Fibroblast of skin of abdomen (primary cell): ENCODE data around the gene CAMSAP1. TPM values are rescaled to one million over a fixed set of nuclear protein-coding genes. Genes with fewer than 3 reads are reported as not detected.
"Not testable (repeated sequence)": the region's sequence is repeated elsewhere in the genome, so short reads cannot be mapped to it uniquely, and the experiment has no call there.

Experiments
- DNase-seq: peaks from one replicate; pipeline ENCODE4 v3.0.0-alpha.2; 2013
- polyA plus RNA-seq, 2 experiments: library from polyadenylated mRNA; unstranded; fragments of 120-200 nt; gene quantifications; one replicate each; pipeline ENCODE4 v1.2.1, GENCODE V29; 2013; ENCODE audit not compliant: insufficient read length in 2 of 2

CAMSAP1 gene, protein sequence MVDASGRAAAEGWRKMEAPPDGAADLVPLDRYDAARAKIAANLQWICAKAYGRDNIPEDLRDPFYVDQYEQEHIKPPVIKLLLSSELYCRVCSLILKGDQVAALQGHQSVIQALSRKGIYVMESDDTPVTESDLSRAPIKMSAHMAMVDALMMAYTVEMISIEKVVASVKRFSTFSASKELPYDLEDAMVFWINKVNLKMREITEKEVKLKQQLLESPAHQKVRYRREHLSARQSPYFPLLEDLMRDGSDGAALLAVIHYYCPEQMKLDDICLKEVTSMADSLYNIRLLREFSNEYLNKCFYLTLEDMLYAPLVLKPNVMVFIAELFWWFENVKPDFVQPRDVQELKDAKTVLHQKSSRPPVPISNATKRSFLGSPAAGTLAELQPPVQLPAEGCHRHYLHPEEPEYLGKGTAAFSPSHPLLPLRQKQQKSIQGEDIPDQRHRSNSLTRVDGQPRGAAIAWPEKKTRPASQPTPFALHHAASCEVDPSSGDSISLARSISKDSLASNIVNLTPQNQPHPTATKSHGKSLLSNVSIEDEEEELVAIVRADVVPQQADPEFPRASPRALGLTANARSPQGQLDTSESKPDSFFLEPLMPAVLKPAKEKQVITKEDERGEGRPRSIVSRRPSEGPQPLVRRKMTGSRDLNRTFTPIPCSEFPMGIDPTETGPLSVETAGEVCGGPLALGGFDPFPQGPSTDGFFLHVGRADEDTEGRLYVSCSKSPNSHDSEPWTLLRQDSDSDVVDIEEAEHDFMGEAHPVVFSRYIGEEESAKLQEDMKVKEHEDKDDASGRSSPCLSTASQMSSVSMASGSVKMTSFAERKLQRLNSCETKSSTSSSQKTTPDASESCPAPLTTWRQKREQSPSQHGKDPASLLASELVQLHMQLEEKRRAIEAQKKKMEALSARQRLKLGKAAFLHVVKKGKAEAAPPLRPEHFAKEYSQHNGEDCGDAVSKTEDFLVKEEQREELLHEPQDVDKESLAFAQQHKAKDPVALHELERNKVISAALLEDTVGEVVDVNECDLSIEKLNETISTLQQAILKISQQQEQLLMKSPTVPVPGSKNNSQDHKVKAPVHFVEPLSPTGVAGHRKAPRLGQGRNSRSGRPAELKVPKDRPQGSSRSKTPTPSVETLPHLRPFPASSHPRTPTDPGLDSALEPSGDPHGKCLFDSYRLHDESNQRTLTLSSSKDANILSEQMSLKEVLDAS (N-terminal part only)
- 14.9 TPM for polyA plus RNA-seq (2013, experiment 1 of 2; ENCODE audit: insufficient read length)
- 15.2 TPM for polyA plus RNA-seq (2013, experiment 2 of 2; ENCODE audit: insufficient read length)

- peak; percentile 94 for DNase-seq
Measured at GRCh38 chr9:135907431-135908092, at the start of gene CAMSAP1. Gene CAMSAP1 (minus strand): TSS chr9:135907546. CDS start chr9:135907159, 387 bp downstream.

DNA sequence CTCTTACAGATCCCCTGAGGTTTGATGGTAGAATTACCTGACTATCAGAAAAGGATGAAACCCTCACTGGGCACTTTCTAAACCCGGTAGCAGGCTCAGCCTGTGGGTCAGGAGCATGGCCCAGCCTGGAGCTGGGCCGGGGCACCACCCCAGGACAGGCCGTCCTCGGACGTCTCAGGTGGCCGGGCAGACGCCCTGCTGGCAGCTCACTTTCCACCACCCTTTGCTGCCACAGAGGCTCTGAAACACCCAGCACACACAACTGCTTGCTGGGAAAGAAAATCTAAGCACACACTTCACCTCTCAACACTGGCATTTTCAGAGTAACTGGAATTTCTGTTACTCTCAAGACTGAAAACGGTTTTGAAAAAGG, 49.4 kb upstream of the CAMSAP1 start:
- no peak for DNase-seq

GRCh38 chr9:135955934-135956801, 48.8 kb upstream of the CAMSAP1 start:
- no peak for DNase-seq

GRCh38 chr9:135952664-135953206, 45.4 kb upstream of the CAMSAP1 start:
- DNase-seq = no peak

- no peak for DNase-seq
Measured at GRCh38 chr9:135951889-135952663, 44.7 kb upstream of the CAMSAP1 start.

DNA sequence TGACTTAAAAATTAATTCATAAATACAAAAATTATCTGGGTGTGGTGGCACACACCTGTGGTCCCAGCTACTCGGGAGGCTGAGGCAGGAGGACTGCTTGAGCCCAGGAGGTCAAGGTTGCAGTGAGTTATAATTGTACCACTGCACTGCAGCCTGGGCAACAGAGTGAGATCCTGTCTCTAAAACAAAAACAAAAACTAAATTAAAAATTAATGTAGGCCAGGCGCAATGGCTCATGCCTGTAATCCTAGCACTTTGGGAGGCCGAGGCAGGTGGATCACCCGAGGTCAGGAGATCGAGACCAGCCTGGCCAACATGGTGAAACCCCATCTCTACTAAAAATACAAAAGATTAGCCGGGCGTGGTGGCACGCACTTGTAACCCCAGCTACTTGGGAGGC, 44.0 kb upstream of the CAMSAP1 start:
- DNase-seq = not testable (repeated sequence)

DNA sequence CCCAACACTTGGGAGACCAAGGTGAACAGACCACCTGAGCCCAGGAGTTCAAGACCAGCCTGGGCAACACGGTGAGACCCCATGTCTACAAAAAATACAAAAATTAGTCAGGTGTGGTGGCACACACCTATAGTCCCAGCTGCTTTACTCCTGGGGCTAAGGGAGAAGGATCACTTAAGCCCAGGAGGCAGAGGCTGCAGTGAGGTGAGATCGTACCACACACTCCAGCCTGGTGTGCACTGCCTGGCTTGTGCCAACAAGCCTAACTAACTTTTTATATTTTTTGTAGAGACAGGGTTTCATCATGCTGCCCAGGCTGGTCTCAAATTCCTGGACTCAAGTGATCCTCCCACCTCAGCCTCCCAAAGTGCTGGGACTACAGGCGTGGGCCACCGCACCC, 43.5 kb upstream of the CAMSAP1 start:
- DNase-seq = not testable (repeated sequence)

DNA sequence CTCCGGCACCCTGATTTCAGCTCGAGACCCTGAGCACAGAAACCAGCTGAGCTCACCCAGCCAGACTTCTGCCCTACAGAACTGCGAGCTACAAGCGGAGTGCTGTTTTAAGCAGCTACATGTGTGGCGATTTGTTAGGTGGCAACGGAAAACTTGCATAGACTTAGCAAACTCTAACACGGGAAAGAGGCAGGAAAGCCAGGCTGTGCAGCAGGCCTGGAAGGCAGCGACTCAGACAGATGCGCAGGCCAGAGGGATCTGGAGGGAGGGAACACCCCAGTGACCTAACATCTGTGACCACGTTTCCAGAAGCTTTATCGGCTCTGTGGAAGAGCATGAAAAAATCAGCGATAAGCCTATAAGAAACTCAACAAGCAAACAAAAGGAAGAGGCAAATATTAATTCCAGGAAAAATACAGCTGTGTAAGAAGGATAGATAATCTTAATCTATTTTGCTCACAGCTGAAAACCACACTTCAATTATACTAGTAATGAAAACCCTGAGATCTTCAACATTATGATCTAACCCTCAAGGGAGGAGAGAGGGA, 42.9 kb upstream of the CAMSAP1 start:
- DNase-seq = no peak

- no peak for DNase-seq
Measured at GRCh38 chr9:135949501-135950134, 42.3 kb upstream of the CAMSAP1 start.

GRCh38 chr9:135948968-135949367, 41.6 kb upstream of the CAMSAP1 start:
- DNase-seq = no peak

DNA sequence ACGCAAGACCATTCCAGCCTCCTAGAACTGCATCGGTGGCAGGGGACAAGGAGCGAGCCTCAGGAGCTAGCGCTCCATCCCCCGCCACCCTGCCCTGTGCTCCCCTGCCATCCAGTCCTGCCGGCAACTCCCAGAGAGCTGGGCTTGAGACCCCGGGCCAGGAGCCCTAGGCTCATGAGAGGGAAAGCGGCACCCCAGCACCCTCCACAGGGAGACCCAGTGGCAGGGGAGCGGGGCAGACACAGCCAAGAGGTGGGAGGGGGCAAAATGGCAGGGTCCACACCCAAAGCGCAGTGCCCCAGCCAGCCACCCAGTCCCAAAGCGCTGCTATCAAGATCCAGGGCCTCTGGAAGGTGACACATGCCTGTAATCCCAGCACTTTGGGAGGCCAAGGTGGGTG, 41.1 kb upstream of the CAMSAP1 start:
- DNase-seq = no peak

DNA sequence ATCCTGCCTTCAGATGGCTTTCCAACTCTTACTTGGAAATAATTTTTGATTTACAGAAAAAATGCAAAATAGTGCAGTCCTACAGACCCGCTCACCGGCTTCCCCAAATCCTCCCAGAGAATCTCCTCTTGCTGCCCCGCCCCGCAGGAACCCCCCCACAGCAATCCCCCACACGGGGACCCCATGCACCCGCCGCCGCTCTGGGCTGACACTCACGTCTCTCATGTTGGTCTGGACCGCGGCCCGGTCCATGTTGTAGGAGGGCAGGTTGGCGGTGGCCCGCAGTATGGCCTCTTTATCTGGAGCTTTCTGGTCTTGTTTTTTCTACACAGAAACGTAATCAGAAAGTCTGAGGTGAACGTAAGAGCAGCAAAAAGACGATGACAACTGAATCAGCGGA, 40.2 kb upstream of the CAMSAP1 start:
- no peak for DNase-seq

- DNase-seq = not testable (repeated sequence)
Measured at GRCh38 chr9:135947105-135947504, 39.8 kb upstream of the CAMSAP1 start.

GRCh38 chr9:135946392-135946994, 39.1 kb upstream of the CAMSAP1 start:
- no peak for DNase-seq

- no peak for DNase-seq
Measured at GRCh38 chr9:135945969-135946368, 38.6 kb upstream of the CAMSAP1 start.

DNA sequence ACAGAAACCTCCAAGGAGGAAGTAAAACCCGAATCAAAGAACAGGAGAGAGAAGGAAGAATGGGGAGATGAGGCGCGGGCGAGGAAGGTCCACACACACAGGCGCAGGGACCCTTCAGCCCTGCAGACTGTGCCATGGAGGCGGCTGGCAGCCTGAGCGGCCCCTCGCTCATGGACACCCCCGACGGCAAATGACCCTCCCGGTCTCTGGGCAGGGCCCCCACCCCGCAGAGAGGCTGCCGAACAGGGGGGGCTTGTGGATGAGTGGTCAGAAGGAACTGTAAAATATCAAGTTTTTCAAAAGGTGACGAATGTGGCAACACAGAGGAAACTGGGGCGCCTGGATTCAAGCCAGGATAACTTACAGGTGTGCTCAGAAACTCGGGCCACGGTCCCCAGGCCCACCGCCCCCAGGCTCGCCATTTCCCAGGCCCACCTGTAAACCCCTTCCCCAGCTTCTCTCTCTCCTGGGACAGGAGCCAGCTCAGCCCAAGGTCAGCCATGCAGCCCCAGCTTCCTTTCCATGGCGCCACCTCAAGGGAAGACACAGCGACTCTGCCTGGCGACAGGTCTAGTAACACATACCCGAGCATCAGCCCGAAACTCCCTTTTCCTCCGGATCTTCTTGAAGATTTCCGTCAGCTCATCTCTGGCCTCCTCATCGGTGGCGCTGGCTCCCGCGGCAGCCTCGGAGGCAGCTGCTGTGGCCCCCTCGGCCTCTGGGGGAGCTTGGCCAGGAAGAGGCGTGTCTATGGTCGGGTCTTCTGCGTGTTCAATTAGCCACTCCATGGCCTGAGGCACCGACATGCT, 37.3 kb upstream of the CAMSAP1 start:
- DNase-seq = no peak

GRCh38 chr9:135943604-135944003, 36.3 kb upstream of the CAMSAP1 start:
- not testable (repeated sequence) for DNase-seq
